ENCODE measurements around the gene UNC45A.
"Not testable (repeated sequence)": the region's sequence is repeated elsewhere in the genome, so short reads cannot be mapped to it uniquely, and the experiment has no call there.

Gene UNC45A

GRCh38 chr15:90892498-90893174 is 42.4 kb upstream of the UNC45A start:
- no peaks in the 10 kb centered on the region for H3K4me1 ChIP-seq (ENCODE audit: control insufficient read depth, insufficient read depth, low read length, poor library complexity, severe bottlenecking)
- peaks cover 51% of the 10 kb centered on the region for H3K36me3 ChIP-seq (ENCODE audit: control insufficient read depth, insufficient read depth, low read length)
- 95 to 99% methylated on average over 25 to 28 of the region's 29 CpGs for WGBS, 2 experiments (ENCODE audit: insufficient coverage in 2 of 2)
- no peak overlapping the region for H3K27ac ChIP-seq (ENCODE audit: low read depth, low read length, severe bottlenecking)
- H3K9me3 ChIP-seq (ENCODE audit: control insufficient read depth, low read length) = no peaks in the 10 kb centered on the region
- H3K4me3 ChIP-seq (ENCODE audit: extremely low read depth, insufficient read depth, low read length, poor library complexity, severe bottlenecking) = no peak overlapping the region

GRCh38 chr15:90893175-90894090 is 41.7 kb upstream of the UNC45A start:
- Histone ChIP-seq H3K4me1 (ENCODE audit: control insufficient read depth, insufficient read depth, low read length, poor library complexity, severe bottlenecking) (no peaks in the 10 kb centered on the region), H3K4me3 (ENCODE audit: extremely low read depth, insufficient read depth, low read length, poor library complexity, severe bottlenecking) (no peak overlapping the region), H3K27ac (ENCODE audit: low read depth, low read length, severe bottlenecking) (no peak overlapping the region), H3K9me3 (ENCODE audit: control insufficient read depth, low read length) (no peaks in the 10 kb centered on the region), H3K36me3 (ENCODE audit: control insufficient read depth, insufficient read depth, low read length) (peaks cover 49% of the 10 kb centered on the region)
- WGBS, 2 experiments (ENCODE audit: insufficient coverage in 2 of 2) = 95 to 96% methylated on average over 28 to 29 of the region's 33 CpGs

- 86 to 91% methylated on average over 5 to 8 of the region's 10 CpGs for WGBS, 2 experiments (ENCODE audit: insufficient coverage in 2 of 2)
- peaks cover 39% of the 10 kb centered on the region for H3K36me3 ChIP-seq (ENCODE audit: control insufficient read depth, insufficient read depth, low read length)
- H3K9me3 ChIP-seq (ENCODE audit: control insufficient read depth, low read length) = no peaks in the 10 kb centered on the region
- H3K27ac ChIP-seq (ENCODE audit: low read depth, low read length, severe bottlenecking) = no peak overlapping the region
- H3K4me3 ChIP-seq (ENCODE audit: extremely low read depth, insufficient read depth, low read length, poor library complexity, severe bottlenecking) = no peak overlapping the region
- H3K4me1 ChIP-seq (ENCODE audit: control insufficient read depth, insufficient read depth, low read length, poor library complexity, severe bottlenecking) = no peaks in the 10 kb centered on the region
Measured at GRCh38 chr15:90895571-90896117, 39.4 kb upstream of the UNC45A start.

GRCh38 chr15:90897131-90897655 is 37.9 kb upstream of the UNC45A start:
- not testable (repeated sequence) for H3K4me3 ChIP-seq (ENCODE audit: extremely low read depth, insufficient read depth, low read length, poor library complexity, severe bottlenecking); H3K4me1 ChIP-seq (ENCODE audit: control insufficient read depth, insufficient read depth, low read length, poor library complexity, severe bottlenecking); H3K27ac ChIP-seq (ENCODE audit: low read depth, low read length, severe bottlenecking); H3K9me3 ChIP-seq (ENCODE audit: control insufficient read depth, low read length)
- H3K36me3 ChIP-seq (ENCODE audit: control insufficient read depth, insufficient read depth, low read length) = peaks cover 31% of the 10 kb centered on the region
- WGBS, 2 experiments (ENCODE audit: insufficient coverage in 2 of 2) = 85 to 97% methylated on average over 7 to 13 of the region's 14 CpGs

- Histone ChIP-seq H3K36me3 (ENCODE audit: control insufficient read depth, insufficient read depth, low read length) (peaks cover 14% of the 10 kb centered on the region), H3K27ac (ENCODE audit: low read depth, low read length, severe bottlenecking) (no peak overlapping the region), H3K9me3 (ENCODE audit: control insufficient read depth, low read length) (no peaks in the 10 kb centered on the region), H3K4me3 (ENCODE audit: extremely low read depth, insufficient read depth, low read length, poor library complexity, severe bottlenecking) (peak overlapping the region; percentile 49), H3K4me1 (ENCODE audit: control insufficient read depth, insufficient read depth, low read length, poor library complexity, severe bottlenecking) (no peaks in the 10 kb centered on the region)
- WGBS, 2 experiments (ENCODE audit: insufficient coverage in 2 of 2) = 81 to 89% methylated on average over 2 to 6 of the region's 14 CpGs
Measured at GRCh38 chr15:90901175-90902039, 33.7 kb upstream of the UNC45A start.

GRCh38 chr15:90902040-90902839 is 32.8 kb upstream of the UNC45A start:
- Histone ChIP-seq H3K36me3 (ENCODE audit: control insufficient read depth, insufficient read depth, low read length) (peaks cover 21% of the 10 kb centered on the region), H3K27ac (ENCODE audit: low read depth, low read length, severe bottlenecking) (peak overlapping the region; percentile 36), H3K4me1 (ENCODE audit: control insufficient read depth, insufficient read depth, low read length, poor library complexity, severe bottlenecking) (no peaks in the 10 kb centered on the region), H3K9me3 (ENCODE audit: control insufficient read depth, low read length) (no peaks in the 10 kb centered on the region), H3K4me3 (ENCODE audit: extremely low read depth, insufficient read depth, low read length, poor library complexity, severe bottlenecking) (peak overlapping the region; percentile 49)
- WGBS, 2 experiments (ENCODE audit: insufficient coverage in 2 of 2) = 0 to 1% methylated on average over 57 of the region's 71 CpGs

- H3K27ac ChIP-seq (ENCODE audit: low read depth, low read length, severe bottlenecking) = peak within 1 kb of the TSS; percentile 36
Measured at GRCh38 chr15:90902840-90903732, 32.0 kb upstream of the UNC45A start, which contains the start of gene MAN2A2. Gene MAN2A2 (plus strand): TSS chr15:90903302. CDS start chr15:90904208, 906 bp downstream.

GRCh38 chr15:90903733-90904536 is 31.1 kb upstream of the UNC45A start:
- Histone ChIP-seq H3K4me3 (ENCODE audit: extremely low read depth, insufficient read depth, low read length, poor library complexity, severe bottlenecking) (peak overlapping the region; percentile 56), H3K36me3 (ENCODE audit: control insufficient read depth, insufficient read depth, low read length) (peaks cover 27% of the 10 kb centered on the region), H3K27ac (ENCODE audit: low read depth, low read length, severe bottlenecking) (no peak overlapping the region), H3K9me3 (ENCODE audit: control insufficient read depth, low read length) (no peaks in the 10 kb centered on the region), H3K4me1 (ENCODE audit: control insufficient read depth, insufficient read depth, low read length, poor library complexity, severe bottlenecking) (no peaks in the 10 kb centered on the region)
- 20 to 48% methylated on average over 10 to 11 of the region's 18 CpGs for WGBS, 2 experiments (ENCODE audit: insufficient coverage in 2 of 2)

More at GRCh38 chr15:90902840-90903732, 32.0 kb upstream of the UNC45A start, which contains the start of gene MAN2A2:
- 1 to 2% methylated on average over 33 to 62 of the region's 81 CpGs for WGBS, 2 experiments (ENCODE audit: insufficient coverage in 2 of 2)
- Histone ChIP-seq H3K4me3 (ENCODE audit: extremely low read depth, insufficient read depth, low read length, poor library complexity, severe bottlenecking) (peak within 1 kb of the TSS; percentile 56), H3K36me3 (ENCODE audit: control insufficient read depth, insufficient read depth, low read length) (peaks cover 26% of the 10 kb centered on the region), H3K4me1 (ENCODE audit: control insufficient read depth, insufficient read depth, low read length, poor library complexity, severe bottlenecking) (no peaks in the 10 kb centered on the region), H3K9me3 (ENCODE audit: control insufficient read depth, low read length) (no peaks in the 10 kb centered on the region)
